DMS114 treated with DMSO at 0.1 percent for 48 hours (cell line): ENCODE data around the gene BTRC.

Experiments
- DNase-seq: peaks from one replicate; lab custom pipeline; 2025; ENCODE audit not compliant: unreplicated experiment; lab: John Stamatoyannopoulos, UW

Gene BTRC

GRCh38 chr10:101513733-101514132, 159.8 kb downstream of the BTRC start:
- no peak for DNase-seq

DNA sequence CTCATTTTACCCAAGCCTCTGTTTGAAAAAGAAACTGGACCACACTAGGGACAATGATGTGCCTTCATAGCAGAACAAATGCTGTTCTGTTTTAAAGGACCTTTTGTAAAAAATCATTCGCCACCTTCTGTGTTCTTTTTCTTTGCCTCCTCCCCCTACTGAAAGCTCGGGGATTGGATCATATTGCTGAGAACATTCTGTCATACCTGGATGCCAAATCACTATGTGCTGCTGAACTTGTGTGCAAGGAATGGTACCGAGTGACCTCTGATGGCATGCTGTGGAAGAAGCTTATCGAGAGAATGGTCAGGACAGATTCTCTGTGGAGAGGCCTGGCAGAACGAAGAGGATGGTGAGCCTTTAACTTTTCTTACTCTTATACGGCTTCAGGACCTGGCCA, 171.9 kb downstream of the BTRC start:
- no peak for DNase-seq

DNA sequence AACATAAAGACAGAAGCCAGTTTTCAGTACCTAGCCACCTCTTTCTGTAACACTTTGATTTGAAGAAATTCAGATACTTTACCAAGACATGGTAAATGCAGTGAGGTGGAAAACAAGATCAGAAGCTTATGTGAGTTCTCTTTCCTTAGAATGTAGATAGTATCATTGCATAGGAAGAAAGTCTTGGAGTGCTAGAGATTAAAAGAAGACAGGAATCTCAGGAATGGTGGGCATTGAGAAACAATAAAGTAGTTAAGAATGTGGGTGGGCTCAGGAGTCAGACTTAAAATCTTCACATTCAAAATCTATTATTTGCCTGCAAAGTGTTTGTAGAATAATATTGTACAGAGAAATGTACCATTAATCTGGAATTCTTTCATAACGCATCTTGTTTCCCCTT, 175.2 kb downstream of the BTRC start:
- no peak for DNase-seq

- DNase-seq: no peak
Observed at GRCh38 chr10:101529725-101530553, 176.0 kb downstream of the BTRC start.

- no peak for DNase-seq
Observed at GRCh38 chr10:101535949-101536348, 182.0 kb downstream of the BTRC start.

- peak; percentile 23 for DNase-seq
Observed at GRCh38 chr10:101536800-101537199, 182.8 kb downstream of the BTRC start.

DNA sequence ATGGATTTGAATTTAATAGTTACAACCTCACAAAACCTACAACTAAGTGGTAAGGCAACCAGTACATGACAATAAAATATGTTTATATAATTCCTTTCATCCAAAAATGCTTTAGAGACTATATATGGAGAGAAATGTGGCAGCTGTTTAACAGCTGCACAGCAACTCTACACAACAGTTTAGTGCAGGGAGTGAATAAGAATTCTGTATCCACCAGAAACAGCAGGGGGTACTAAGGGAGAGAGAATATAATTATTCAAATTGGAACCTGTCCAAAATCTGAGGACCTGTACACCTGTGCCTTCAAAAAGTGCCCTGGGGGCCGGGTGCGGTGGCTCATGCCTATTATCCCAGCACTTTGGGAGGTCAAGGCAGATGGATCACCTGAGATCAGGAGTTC, 184.5 kb downstream of the BTRC start:
- DNase-seq: no peak

GRCh38 chr10:101545898-101546297, 191.9 kb downstream of the BTRC start:
- no peak for DNase-seq

DNA sequence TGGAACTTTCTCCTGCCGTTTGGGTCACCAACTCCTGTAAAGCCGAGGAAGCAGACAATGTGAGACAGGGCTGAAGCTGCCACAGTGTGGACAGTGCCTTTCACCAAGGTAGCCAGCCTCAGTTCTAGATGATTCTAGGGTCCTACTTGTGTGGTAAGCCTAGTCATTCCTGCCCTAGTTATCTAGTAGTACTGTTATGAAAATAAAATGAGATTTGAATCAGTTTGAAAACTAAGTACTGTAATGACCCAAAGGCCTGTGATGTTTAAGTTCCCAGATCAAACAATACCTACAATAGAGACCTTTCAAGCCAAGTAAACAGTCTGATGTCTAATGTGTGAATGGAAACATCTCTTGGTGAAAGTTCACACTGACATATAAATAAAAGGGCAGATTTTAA, 197.0 kb downstream of the BTRC start:
- DNase-seq: no peak

GRCh38 chr10:101552442-101552841, 198.5 kb downstream of the BTRC start:
- DNase-seq: no peak

DNA sequence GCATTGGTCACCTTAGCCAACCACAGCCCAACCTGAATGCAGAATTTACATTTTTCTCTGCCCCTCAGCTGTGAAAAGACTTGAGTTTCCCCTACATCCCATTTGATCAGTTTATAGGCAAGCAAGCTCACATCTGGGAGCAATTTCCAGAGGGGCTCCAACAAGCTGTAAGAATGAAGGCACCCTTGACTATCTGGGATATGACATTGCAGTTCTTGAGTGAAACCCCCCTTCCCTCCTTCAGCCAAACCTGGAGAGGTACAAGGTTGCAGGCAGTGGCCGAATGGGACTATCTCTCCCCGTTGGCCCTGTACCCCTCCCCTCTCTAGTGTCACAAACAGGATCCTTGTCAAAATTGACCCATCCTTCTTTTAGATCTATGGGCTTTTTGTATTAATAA, 203.6 kb downstream of the BTRC start:
- no peak for DNase-seq

DNA sequence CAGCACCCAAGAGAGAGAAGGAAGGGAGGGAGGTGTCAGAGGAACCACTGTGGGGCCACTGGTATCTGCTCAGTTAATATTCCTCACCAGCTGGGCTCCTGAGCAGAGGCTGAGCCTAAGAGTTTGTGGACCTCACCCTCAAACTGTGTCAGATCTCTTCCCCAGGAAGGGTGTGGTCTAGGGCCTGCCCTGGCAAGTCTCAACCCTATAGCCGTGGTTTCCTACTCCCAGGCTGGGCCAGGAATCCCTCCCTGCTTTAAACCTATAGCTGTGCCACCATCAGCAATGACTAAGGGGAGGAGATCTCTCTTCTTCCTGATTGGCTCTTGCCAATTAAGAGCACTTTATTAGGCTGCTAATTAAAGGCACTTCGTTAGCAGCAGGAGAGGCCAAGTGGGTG, 204.2 kb downstream of the BTRC start:
- DNase-seq: no peak

DNA sequence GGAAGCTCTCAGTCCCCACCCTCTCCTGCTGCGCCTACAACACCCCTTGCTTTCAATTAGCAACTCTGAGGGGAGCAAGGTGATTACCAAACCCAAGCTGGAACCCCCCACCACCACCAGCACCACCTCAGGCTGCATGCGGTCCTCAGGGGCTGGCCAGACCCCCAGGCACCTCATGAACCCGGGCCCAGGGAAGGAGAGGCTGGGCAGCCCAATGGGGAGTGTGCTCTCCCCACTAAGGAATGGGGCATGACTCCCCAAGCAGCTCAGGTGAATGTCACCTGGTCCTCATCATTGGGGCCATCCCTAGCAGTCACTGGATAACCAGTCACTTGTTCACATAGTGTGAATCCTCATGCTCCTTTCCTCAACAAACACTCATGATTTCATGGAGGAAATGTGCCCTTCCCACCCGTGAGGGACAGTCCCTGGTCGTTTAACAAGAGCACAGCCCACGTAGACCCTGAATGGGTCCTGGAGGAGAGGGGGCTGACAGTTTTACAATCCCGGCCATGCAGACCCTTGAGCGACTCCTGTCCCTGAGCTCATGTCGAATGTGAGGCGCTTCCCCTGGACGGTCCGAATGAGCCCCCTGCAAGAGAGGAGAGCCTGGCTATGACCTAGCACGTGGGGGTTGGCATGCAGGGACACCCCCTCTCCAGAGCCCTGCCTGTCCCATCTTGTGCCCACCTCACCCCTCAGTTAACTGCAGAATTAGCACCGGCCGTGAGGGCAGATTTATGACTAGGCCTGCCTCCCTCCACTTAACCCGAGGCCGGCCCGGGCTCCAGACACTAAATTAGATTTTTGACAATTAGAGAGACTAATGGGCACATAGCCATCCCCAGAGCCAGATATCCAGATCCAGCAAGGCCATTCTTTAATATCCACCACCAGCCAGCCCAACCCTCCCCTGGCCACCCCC, 205.0 kb downstream of the BTRC start:
- DNase-seq: no peak

GRCh38 chr10:101559596-101560297, 205.8 kb downstream of the BTRC start:
- no peak for DNase-seq

GRCh38 chr10:101560298-101561067, 206.5 kb downstream of the BTRC start:
- no peak for DNase-seq

DNA sequence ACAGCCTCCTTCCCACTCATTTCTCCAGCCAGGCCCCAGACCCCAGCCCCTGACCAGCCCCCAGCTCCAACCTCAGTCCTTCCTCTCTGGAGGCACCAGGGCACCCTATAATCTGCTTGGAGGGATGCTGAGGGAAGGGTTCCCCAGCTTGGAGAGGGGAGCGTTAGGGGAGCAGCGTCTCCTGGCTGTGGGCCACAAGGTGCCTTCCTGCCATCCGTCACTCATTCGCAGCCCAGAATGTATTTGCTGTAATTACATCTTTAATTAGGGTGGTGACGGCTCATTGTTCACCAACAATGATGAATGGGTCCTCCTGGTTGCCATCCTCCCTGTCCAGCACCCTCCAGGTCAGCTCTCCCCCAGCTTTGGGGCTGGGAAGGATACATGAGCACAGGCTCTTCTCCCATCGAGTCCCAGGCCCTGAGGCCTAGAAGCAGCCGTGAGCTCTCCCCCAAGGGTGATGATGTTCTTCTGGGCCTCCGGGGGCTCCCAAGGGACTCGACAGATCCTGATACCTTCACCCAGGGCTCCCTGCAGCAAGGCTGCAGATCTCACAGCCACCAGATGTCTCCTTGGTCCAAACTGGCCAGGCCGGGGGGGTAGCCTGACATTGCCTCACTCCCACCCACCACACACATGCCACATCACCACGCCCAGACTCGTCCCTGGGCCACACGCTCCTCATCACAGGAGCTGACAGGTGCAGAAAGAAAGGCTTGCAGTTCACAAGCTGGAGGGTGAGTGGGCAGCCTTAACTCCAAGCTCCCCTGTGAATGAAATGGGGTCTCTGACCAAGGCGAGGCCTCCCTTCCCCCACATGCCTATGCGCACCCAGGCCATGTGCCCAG, 207.3 kb downstream of the BTRC start:
- DNase-seq: no peak

GRCh38 chr10:101562231-101562630, 208.3 kb downstream of the BTRC start:
- no peak for DNase-seq

GRCh38 chr10:101563007-101563406, 209.0 kb downstream of the BTRC start:
- DNase-seq: no peak

- DNase-seq: no peak
Observed at GRCh38 chr10:101563497-101564040, 209.6 kb downstream of the BTRC start.
